Astrocyte (in vitro differentiated cells and primary cell): ENCODE data around the gene SAC3D1. TPM values are rescaled to one million over a fixed set of nuclear protein-coding genes. Genes with fewer than 3 reads are reported as not detected.

Source experiments
- DNase-seq: peaks from one replicate; pipeline ENCODE4 v3.0.0-alpha.2; 2010; ENCODE audit warnings: low read depth
- FAIRE-seq: peaks from 2 replicates; lab custom pipeline; 2011; peaks lifted over from hg19 to GRCh38; lab: Jason Lieb, UNC
- H2AFZ ChIP-seq: 2 replicates; pipeline ENCODE4 v1.6.0; 2012; ENCODE audit warnings: low read depth, low read length, inconsistent platforms
- H3K27ac ChIP-seq: 2 replicates; pipeline ENCODE4 v1.5.1; 2011; ENCODE audit warnings: low read depth, low read length, inconsistent platforms
- H3K27me3 ChIP-seq: 2 replicates; pipeline ENCODE4 v1.6.0; 2011; ENCODE audit warnings: low read length, inconsistent platforms; ENCODE audit not compliant: insufficient read depth
- H3K36me3 ChIP-seq: 2 replicates; pipeline ENCODE4 v1.5.1; 2011; ENCODE audit warnings: low read length, inconsistent platforms; ENCODE audit not compliant: insufficient read depth
- H3K4me1 ChIP-seq: 2 replicates; pipeline ENCODE4 v1.5.1; 2011; ENCODE audit warnings: low read length, inconsistent platforms; ENCODE audit not compliant: insufficient read depth
- H3K4me2 ChIP-seq: 2 replicates; pipeline ENCODE4 v1.6.0; 2012; ENCODE audit warnings: low read length, inconsistent platforms
- H3K4me3 ChIP-seq: 2 replicates; pipeline ENCODE4 v1.5.1; 2011; ENCODE audit warnings: low read depth, mild to moderate bottlenecking, low read length, inconsistent platforms; ENCODE audit not compliant: insufficient read depth
- H3K79me2 ChIP-seq: 2 replicates; pipeline ENCODE4 v1.6.0; 2012; ENCODE audit warnings: mild to moderate bottlenecking, low read length, inconsistent platforms; ENCODE audit not compliant: insufficient read depth
- H3K9ac ChIP-seq: 2 replicates; pipeline ENCODE4 v1.6.0; 2012; ENCODE audit warnings: mild to moderate bottlenecking, low read length, inconsistent platforms
- H3K9me3 ChIP-seq: 2 replicates; pipeline ENCODE4 v1.5.1; 2012; ENCODE audit warnings: low read depth, mild to moderate bottlenecking, low read length, inconsistent platforms; ENCODE audit not compliant: insufficient read depth
- H4K20me1 ChIP-seq: 2 replicates; pipeline ENCODE4 v1.6.0; 2012; ENCODE audit warnings: low read length, inconsistent platforms; ENCODE audit not compliant: insufficient read depth
- H3K27ac Mint-ChIP-seq: one replicate; pipeline ENCODE4 v1.8.0; 2021; ENCODE audit warnings: mild to moderate bottlenecking, mixed read lengths; ENCODE audit not compliant: unreplicated experiment
- H3K27me3 Mint-ChIP-seq: one replicate; pipeline ENCODE4 v1.8.0; 2021; ENCODE audit warnings: low read depth, mixed read lengths; ENCODE audit not compliant: unreplicated experiment
- H3K36me3 Mint-ChIP-seq: one replicate; pipeline ENCODE4 v1.8.0; 2021; ENCODE audit warnings: low read depth, mixed read lengths; ENCODE audit not compliant: unreplicated experiment
- H3K4me1 Mint-ChIP-seq: one replicate; pipeline ENCODE4 v1.8.0; 2021; ENCODE audit warnings: low read depth, mixed read lengths; ENCODE audit not compliant: unreplicated experiment
- H3K4me3 Mint-ChIP-seq: one replicate; pipeline ENCODE4 v1.8.0; 2021; ENCODE audit warnings: mild to moderate bottlenecking, moderate library complexity, mixed read lengths; ENCODE audit not compliant: unreplicated experiment
- H3K9me3 Mint-ChIP-seq: one replicate; pipeline ENCODE4 v1.8.0; 2021; ENCODE audit warnings: mild to moderate bottlenecking, mixed read lengths; ENCODE audit not compliant: unreplicated experiment
- CTCF ChIP-seq: IDR thresholded peaks from 2 replicates; pipeline ENCODE4 v1.5.1; 2011; ENCODE audit warnings: low read depth, mild to moderate bottlenecking, inconsistent platforms, low read length, moderate library complexity; ENCODE audit not compliant: insufficient read depth
- EZH2 ChIP-seq: IDR thresholded peaks from 2 replicates; pipeline ENCODE4 v1.6.1; 2012; ENCODE audit warnings: mild to moderate bottlenecking, low read length, inconsistent platforms; ENCODE audit not compliant: insufficient read depth
- total RNA-seq: library from RNA; stranded (reverse); gene quantifications from 2 replicates; pipeline ENCODE4 v1.2.1, GENCODE V29; 2021

SAC3D1 gene
- total RNA-seq, 1 donor from 2014 or later, result 14.6 TPM

GRCh38 chr11:65026810-65027209, 14.2 kb upstream of the SAC3D1 start:
- TF ChIP-seq EZH2, result no peak
- no peak for TF ChIP-seq CTCF
- Mint-ChIP-seq H3K4me1 (no peaks in the 10 kb centered on the region), H3K9me3 (no peaks in the 10 kb centered on the region), H3K4me3 (peak overlapping the region; percentile 77), H3K27me3 (peaks cover 2% of the 10 kb centered on the region), H3K36me3 (peaks cover 11% of the 10 kb centered on the region), H3K27ac (no peak overlapping the region)
- no peaks in the 10 kb centered on the region for H3K4me1 ChIP-seq
- DNase-seq, result no peak
- H3K27me3 ChIP-seq, result no peaks in the 10 kb centered on the region
- H3K36me3 ChIP-seq, result no peaks in the 10 kb centered on the region
- H4K20me1 ChIP-seq, result no peaks in the 10 kb centered on the region
- H2AFZ ChIP-seq, result peak overlapping the region; percentile 88
- H3K9me3 ChIP-seq, result no peaks in the 10 kb centered on the region
- peak overlapping the region; percentile 0 for H3K27ac ChIP-seq
- H3K4me2 ChIP-seq, result peak overlapping the region; percentile 82
- no peak for FAIRE-seq
- peak overlapping the region; percentile 69 for H3K4me3 ChIP-seq
- H3K79me2 ChIP-seq, result no peaks in the 10 kb centered on the region
- H3K9ac ChIP-seq, result peak overlapping the region; percentile 74

GRCh38 chr11:65027213-65028067, 13.6 kb upstream of the SAC3D1 start, which contains the start of gene SNX15:
Gene SNX15 (plus strand): TSS chr11:65027439. CDS start chr11:65027538, 99 bp downstream.
- peak within 1 kb of the TSS; percentile 88 for H2AFZ ChIP-seq
- peak within 1 kb of the TSS; percentile 69 for H3K4me3 ChIP-seq
- TF ChIP-seq CTCF (peak; percentile 47), EZH2 (no peak)
- Mint-ChIP-seq H3K9me3 (no peaks in the 10 kb centered on the region), H3K27me3 (no peaks in the 10 kb centered on the region), H3K4me1 (no peaks in the 10 kb centered on the region), H3K4me3 (peak within 1 kb of the TSS; percentile 77), H3K27ac (peak within 1 kb of the TSS; percentile 70), H3K36me3 (peaks cover 5% of the 10 kb centered on the region)
- DNase-seq, result peak; percentile 96
- no peaks in the 10 kb centered on the region for H3K9me3 ChIP-seq
- no peaks in the 10 kb centered on the region for H4K20me1 ChIP-seq
- no peaks in the 10 kb centered on the region for H3K79me2 ChIP-seq
- H3K9ac ChIP-seq, result peak within 1 kb of the TSS; percentile 74
- H3K27me3 ChIP-seq, result no peaks in the 10 kb centered on the region
- H3K4me2 ChIP-seq, result peak within 1 kb of the TSS; percentile 82
- H3K27ac ChIP-seq, result peak within 1 kb of the TSS; percentile 46
- no peak for FAIRE-seq
- H3K4me1 ChIP-seq, result no peaks in the 10 kb centered on the region
- no peaks in the 10 kb centered on the region for H3K36me3 ChIP-seq

GRCh38 chr11:65032216-65032615, 8.8 kb upstream of the SAC3D1 start:
- H3K36me3 ChIP-seq, result peaks cover 3% of the 10 kb centered on the region
- no peak overlapping the region for H3K27ac ChIP-seq
- no peak for DNase-seq
- Mint-ChIP-seq H3K27me3 (no peaks in the 10 kb centered on the region), H3K4me1 (no peaks in the 10 kb centered on the region), H3K4me3 (no peak overlapping the region), H3K36me3 (peaks cover 7% of the 10 kb centered on the region), H3K27ac (no peak overlapping the region), H3K9me3 (no peaks in the 10 kb centered on the region)
- no peak overlapping the region for H2AFZ ChIP-seq
- TF ChIP-seq CTCF (no peak), EZH2 (no peak)
- no peaks in the 10 kb centered on the region for H3K9me3 ChIP-seq
- no peaks in the 10 kb centered on the region for H3K79me2 ChIP-seq
- no peak overlapping the region for H3K9ac ChIP-seq
- H3K4me2 ChIP-seq, result no peak overlapping the region
- no peaks in the 10 kb centered on the region for H4K20me1 ChIP-seq
- no peak for FAIRE-seq
- no peak overlapping the region for H3K4me3 ChIP-seq
- H3K27me3 ChIP-seq, result no peaks in the 10 kb centered on the region
- H3K4me1 ChIP-seq, result no peaks in the 10 kb centered on the region
